Measurements from ENCODE around the gene SORCS2. TPM values are rescaled to one million over a fixed set of nuclear protein-coding genes. Genes with fewer than 3 reads are reported as not detected.

The SORCS2 gene
- total and polyA plus RNA-seq, 2 of the 8 experiments (the other 6 are each of a cell fraction or from before 2014, with no cell fraction given), result 0.36 to 1.8 TPM

DNA sequence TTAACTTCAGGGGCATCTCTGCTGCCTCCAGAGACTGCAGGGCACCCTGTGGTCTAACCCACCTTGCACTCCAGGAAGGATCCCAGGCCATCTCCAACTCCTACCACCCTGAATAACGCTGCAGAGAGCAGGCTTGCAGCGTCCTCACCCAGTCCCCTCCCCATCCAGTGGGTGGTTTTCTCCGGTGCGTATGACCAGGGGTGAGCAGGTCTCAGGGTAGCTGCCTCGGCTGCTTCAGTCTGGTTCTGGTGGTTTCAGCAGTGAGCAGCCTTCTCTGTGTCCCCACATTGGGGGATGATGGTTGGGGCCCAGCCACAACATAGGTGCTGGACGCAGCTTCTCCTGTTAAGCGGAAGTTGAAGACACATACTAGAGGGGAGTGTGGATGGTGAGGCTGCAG is 38.6 kb upstream of the SORCS2 start (continued):
- TF ChIP-seq, protein P1, sequence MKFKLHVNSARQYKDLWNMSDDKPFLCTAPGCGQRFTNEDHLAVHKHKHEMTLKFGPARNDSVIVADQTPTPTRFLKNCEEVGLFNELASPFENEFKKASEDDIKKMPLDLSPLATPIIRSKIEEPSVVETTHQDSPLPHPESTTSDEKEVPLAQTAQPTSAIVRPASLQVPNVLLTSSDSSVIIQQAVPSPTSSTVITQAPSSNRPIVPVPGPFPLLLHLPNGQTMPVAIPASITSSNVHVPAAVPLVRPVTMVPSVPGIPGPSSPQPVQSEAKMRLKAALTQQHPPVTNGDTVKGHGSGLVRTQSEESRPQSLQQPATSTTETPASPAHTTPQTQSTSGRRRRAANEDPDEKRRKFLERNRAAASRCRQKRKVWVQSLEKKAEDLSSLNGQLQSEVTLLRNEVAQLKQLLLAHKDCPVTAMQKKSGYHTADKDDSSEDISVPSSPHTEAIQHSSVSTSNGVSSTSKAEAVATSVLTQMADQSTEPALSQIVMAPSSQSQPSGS (IDR thresholded peaks at IDR 0.05; ENCODE audit: low read length), result no peak
- TF ChIP-seq TAF1 (IDR thresholded peaks at IDR 0.05; ENCODE audit: low read depth, low read length) (no peak), TCF12 (IDR thresholded peaks at IDR 0.05; ENCODE audit: low read depth, low read length) (no peak), SIX5 (IDR thresholded peaks at IDR 0.05; ENCODE audit: low read depth, low read length) (no peak), CEBPB (IDR thresholded peaks at IDR 0.05; ENCODE audit: low read depth, low read length) (no peak)
- TF ChIP-seq, protein P2, sequence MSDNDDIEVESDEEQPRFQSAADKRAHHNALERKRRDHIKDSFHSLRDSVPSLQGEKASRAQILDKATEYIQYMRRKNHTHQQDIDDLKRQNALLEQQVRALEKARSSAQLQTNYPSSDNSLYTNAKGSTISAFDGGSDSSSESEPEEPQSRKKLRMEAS (IDR thresholded peaks at IDR 0.05), result no peak
